ENCODE data around the gene TMEM156. TPM values are rescaled to one million over a fixed set of nuclear protein-coding genes. Genes with fewer than 3 reads are reported as not detected.

The TMEM156 gene
- total and polyA plus RNA-seq, 10 of the 15 experiments (the other 5 are each of a cell fraction or from before 2014, with no cell fraction given) = 20.8 to 48.3 (median 32.7) TPM

GRCh38 chr4:39044956-39045826 lies 13.0 kb upstream of the TMEM156 start (continued):
- TF ChIP-seq ZBTB4 (CRISPR knock-in tag; IDR thresholded peaks at IDR 0.05) = no peak
- peak; percentile 65 for TF ChIP-seq NKRF (conservative IDR thresholded peaks at IDR 0.05)
- peak; percentile 44; the same call in 1 of the 2 replicates for TF ChIP-seq RB1 (IDR thresholded peaks at IDR 0.05; ENCODE audit: borderline replicate concordance)
- no peak for TF ChIP-seq E2F8 (IDR thresholded peaks at IDR 0.05; ENCODE audit: low read depth, partially characterized antibody)
- no peak for TF ChIP-seq SKIL (IDR thresholded peaks at IDR 0.05; ENCODE audit: low read depth, poor library complexity, severe bottlenecking)
- no peak for TF ChIP-seq BMI1 (IDR thresholded peaks at IDR 0.05; ENCODE audit: borderline replicate concordance)
- TF ChIP-seq WRNIP1 (IDR thresholded peaks at IDR 0.05; ENCODE audit: borderline replicate concordance, low read depth, low read length) = no peak
- TF ChIP-seq FOXK2 (IDR thresholded peaks at IDR 0.05) = no peak
- no peak for TF ChIP-seq HDAC6 (IDR thresholded peaks at IDR 0.05; ENCODE audit: unreplicated experiment)
- TF ChIP-seq SP1 (IDR thresholded peaks at IDR 0.05; ENCODE audit: low read depth, low read length) = no peak
- TF ChIP-seq USF2 (IDR thresholded peaks at IDR 0.05; ENCODE audit: borderline replicate concordance, low read depth, low read length) = no peak
- TF ChIP-seq ETV6 (conservative IDR thresholded peaks at IDR 0.05 in 1 of 2, IDR thresholded peaks at IDR 0.05 in 1 of 2; ENCODE audit: borderline replicate concordance in 1 of 2, low read depth in 1 of 2) = no peak
- no peak for TF ChIP-seq FOXM1 (IDR thresholded peaks at IDR 0.05; ENCODE audit: low read depth, low read length)
- no peak for TF ChIP-seq ZZZ3 (IDR thresholded peaks at IDR 0.05; ENCODE audit: control insufficient read depth, insufficient read length, low read depth)
- TF ChIP-seq ZSCAN29 (IDR thresholded peaks at IDR 0.05) = 0 out of 2 replicates have a peak, but pooled peaks have one; percentile 38
- TF ChIP-seq ZNF24 (IDR thresholded peaks at IDR 0.05) = no peak
- TF ChIP-seq YY1 (IDR thresholded peaks at IDR 0.05; ENCODE audit: low read depth, low read length) = no peak

All from GM12878 (cell line).